Heart left ventricle (tissue), 13 donors: Measurements from ENCODE around the gene ANKRD13B.

Source experiments
- POLR2A ChIP-seq, 2 donors: fragments of 450-650 bp; IDR thresholded peaks; one replicate each; pipeline ENCODE4 v1.6.1; 2017; ENCODE audit warnings: antibody characterized with exemption in 2 of 2, mild to moderate bottlenecking in 2 of 2, moderate library complexity in 2 of 2
- TF ChIP-seq, protein P1 (sequence below), 12 donors: fragments of 200-600 bp; sonication (generic) in 4 of 12; IDR thresholded peaks; one replicate each; pipeline versions ENCODE4 v1.5.0 to v1.8.0; 2018 to 2022; ENCODE audit warnings: antibody characterized with exemption in 12 of 12, mild to moderate bottlenecking in 5 of 12
- donor health status: ischemic (EF 13 %, LVEDD 7.1; RV severe dilation, severe dysfunction).
- donor health status: DM: no; HTN: yes; CAD: no.
- donor health status: DM: no; HTN: no; CAD: no.
- donor health status: ischemic (EF 25% LVEDD 6.9; RV normal size, moderate dysfunction).
- donor health status: ischemic (EF 25% LVEDD 5.7; RV mildly dilated, moderate dysfunction).
- donor health status: ischemic (EF 35%, LVEDD 5.7; RV mildly dilated, moderate dysfunction).
- donor health status: nonischemic (EF 11% LVEDD 7.7; RV severe dilation, severe dysfunction).
- donor health status: DM: yes; HTN: yes; CAD: no.
- donor health status: PGD.
- donor health status: ischemic (EF 29% LVEDD 5.4; RV normal size, mild dysfunction).
- donor health status: nonischemic (EF 23%, LVEDD 6.1; RV moderate dilation, normal function).

GRCh38 chr17:29584452-29585079 is 8.4 kb upstream of the ANKRD13B start:
- TF ChIP-seq, protein P1, sequence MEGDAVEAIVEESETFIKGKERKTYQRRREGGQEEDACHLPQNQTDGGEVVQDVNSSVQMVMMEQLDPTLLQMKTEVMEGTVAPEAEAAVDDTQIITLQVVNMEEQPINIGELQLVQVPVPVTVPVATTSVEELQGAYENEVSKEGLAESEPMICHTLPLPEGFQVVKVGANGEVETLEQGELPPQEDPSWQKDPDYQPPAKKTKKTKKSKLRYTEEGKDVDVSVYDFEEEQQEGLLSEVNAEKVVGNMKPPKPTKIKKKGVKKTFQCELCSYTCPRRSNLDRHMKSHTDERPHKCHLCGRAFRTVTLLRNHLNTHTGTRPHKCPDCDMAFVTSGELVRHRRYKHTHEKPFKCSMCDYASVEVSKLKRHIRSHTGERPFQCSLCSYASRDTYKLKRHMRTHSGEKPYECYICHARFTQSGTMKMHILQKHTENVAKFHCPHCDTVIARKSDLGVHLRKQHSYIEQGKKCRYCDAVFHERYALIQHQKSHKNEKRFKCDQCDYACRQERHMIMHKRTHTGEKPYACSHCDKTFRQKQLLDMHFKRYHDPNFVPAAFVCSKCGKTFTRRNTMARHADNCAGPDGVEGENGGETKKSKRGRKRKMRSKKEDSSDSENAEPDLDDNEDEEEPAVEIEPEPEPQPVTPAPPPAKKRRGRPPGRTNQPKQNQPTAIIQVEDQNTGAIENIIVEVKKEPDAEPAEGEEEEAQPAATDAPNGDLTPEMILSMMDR (IDR thresholded peaks at IDR 0.05): no peak
- no peak for TF ChIP-seq POLR2A (IDR thresholded peaks at IDR 0.05)
